HepG2 (cell line): ENCODE measurements around the gene TNIP3. TPM values are rescaled to one million over a fixed set of nuclear protein-coding genes. Genes with fewer than 3 reads are reported as not detected.

Experiments used
- ATAC-seq: fragments of 200-7000 bp; cut with Tn5 transposase; 3 replicates; pipeline ENCODE4 v1.9.1; 2020; ENCODE audit warnings: mild to moderate bottlenecking, moderate library complexity
- BruUV-seq: library from RNA; stranded (reverse); fragments of 400-500 nt; replicated peaks from 2 replicates; lab custom pipeline; 2021; lab: Mats Ljungman, UMichigan
- CTCF ChIA-PET: fragments of 300-600 bp; formaldehyde crosslinking; extraction: SDS; loops from one replicate; lab custom pipeline; 2021; ENCODE audit warnings: low total read pairs, inconsistent platforms, low intra/inter-chr PET ratio; lab: Yijun Ruan, JAX
- POLR2A ChIA-PET: fragments of 350-600 bp; sonication (Branson Sonifier 250); formaldehyde crosslinking; loops from one replicate; lab custom pipeline; 2020; ENCODE audit warnings: antibody characterized with exemption, inconsistent platforms; lab: Yijun Ruan, JAX
- DNase-seq: peaks from one replicate; pipeline ENCODE4 v3.0.0-alpha.2; 2015; ENCODE audit warnings: low spot score
- FAIRE-seq: peaks from 3 replicates; lab custom pipeline; 2011; peaks lifted over from hg19 to GRCh38; lab: Jason Lieb, UNC
- H2AFZ ChIP-seq: one replicate; pipeline ENCODE4 v1.6.1; 2011; ENCODE audit warnings: low read length, inconsistent platforms
- H3K27ac ChIP-seq: fragments of 300-600 bp; 3 replicates; pipeline ENCODE4 v1.8.0; 2011; ENCODE audit warnings: mixed run types, mild to moderate bottlenecking, mixed read lengths, low read length, inconsistent platforms; ENCODE audit not compliant: insufficient read depth; ENCODE audit errors: extremely low read length
- H3K27me3 ChIP-seq, 2 experiments: fragments of 200-600 bp in 1 of 2; 2 replicates in 1 of 2; 3 replicates in 1 of 2; pipeline versions ENCODE4 v1.6.0 to v1.8.0; 2011; ENCODE audit warnings: low read length in 2 of 2, mild to moderate bottlenecking in 2 of 2, moderate library complexity in 2 of 2, inconsistent platforms in 1 of 2; ENCODE audit not compliant: insufficient read depth in 2 of 2, control insufficient read depth in 1 of 2
- H3K36me3 ChIP-seq, 2 experiments: fragments of 200-600 bp in 1 of 2; replicated peaks in 1 of 2; 2 replicates in 1 of 2; 3 replicates in 1 of 2; pipeline versions ENCODE4 v1.5.1 to v1.8.0; 2011; ENCODE audit warnings: low read length in 2 of 2, inconsistent platforms in 1 of 2; ENCODE audit not compliant: insufficient read depth in 2 of 2, control insufficient read depth in 1 of 2
- H3K4me1 ChIP-seq: 2 replicates; pipeline ENCODE4 v1.5.1; 2012; ENCODE audit warnings: low read length, inconsistent platforms; ENCODE audit not compliant: insufficient read depth
- H3K4me2 ChIP-seq: 2 replicates; pipeline ENCODE4 v1.6.0; 2011; ENCODE audit warnings: low read depth, low read length, inconsistent platforms
- H3K4me3 ChIP-seq, 3 experiments: fragments of 200-600 bp in 1 of 3; sonication (generic), shearing (Covaris generic) in 1 of 3; replicated peaks in 1 of 3; 2 replicates each; pipeline ENCODE4 v1.5.1; 2011 to 2016; ENCODE audit warnings: low read length in 3 of 3, inconsistent platforms in 2 of 3, low read depth in 2 of 3, mild to moderate bottlenecking in 2 of 3, control low read depth in 1 of 3, mixed read lengths in 1 of 3; ENCODE audit not compliant: insufficient read depth in 1 of 3
- H3K79me2 ChIP-seq: one replicate; pipeline ENCODE4 v1.6.1; 2011; ENCODE audit warnings: low read length, inconsistent platforms; ENCODE audit not compliant: insufficient read depth
- H3K9ac ChIP-seq: 2 replicates; pipeline ENCODE4 v1.6.0; 2011; ENCODE audit warnings: mild to moderate bottlenecking, low read depth, low read length, inconsistent platforms; ENCODE audit not compliant: insufficient read depth
- H3K9me3 ChIP-seq: 2 replicates; pipeline ENCODE4 v1.5.1; 2012; ENCODE audit warnings: mild to moderate bottlenecking, low read length
- H4K20me1 ChIP-seq: 2 replicates; pipeline ENCODE4 v1.6.0; 2011; ENCODE audit warnings: inconsistent platforms, mild to moderate bottlenecking, low read length, moderate library complexity; ENCODE audit not compliant: insufficient read depth
- AHR ChIP-seq: IDR thresholded peaks from 2 replicates; pipeline ENCODE4 v1.6.1; 2018; ENCODE audit warnings: missing genetic modification reagents, missing compliant biosample characterization
- ELF3 ChIP-seq: IDR thresholded peaks from 2 replicates; pipeline ENCODE4 v1.6.1; 2016; ENCODE audit warnings: missing genetic modification reagents, missing compliant biosample characterization
- LCORL ChIP-seq, 2 experiments: fragments of 450-650 bp in 1 of 2; sonication (generic) in 1 of 2; formaldehyde crosslinking in 1 of 2; IDR thresholded peaks; 2 replicates each; pipeline versions ENCODE4 v1.5.0 to v1.6.1; 2017 to 2020; ENCODE audit warnings: antibody characterized with exemption in 1 of 2, missing genetic modification reagents in 1 of 2
- NFKB2 ChIP-seq: sonication (generic); formaldehyde crosslinking; IDR thresholded peaks from 2 replicates; pipeline ENCODE4 v1.4.0; 2020; ENCODE audit warnings: missing genetic modification reagents, borderline replicate concordance
- REPIN1 ChIP-seq: sonication (generic); formaldehyde crosslinking; IDR thresholded peaks from 2 replicates; pipeline ENCODE4 v1.8.0; 2022; ENCODE audit warnings: missing genetic modification reagents, low read depth, mild to moderate bottlenecking, borderline replicate concordance
- SALL2 ChIP-seq: sonication (generic); formaldehyde crosslinking; IDR thresholded peaks from 2 replicates; pipeline ENCODE4 v1.8.1; 2023; ENCODE audit warnings: mild to moderate bottlenecking, missing genetic modification reagents, inconsistent platforms
- SRY ChIP-seq: sonication (generic); formaldehyde crosslinking; IDR thresholded peaks from 2 replicates; pipeline ENCODE4 v1.8.0; 2022; ENCODE audit warnings: mild to moderate bottlenecking, missing genetic modification reagents
- ZBTB25 ChIP-seq: IDR thresholded peaks from 2 replicates; pipeline ENCODE4 v1.6.1; 2018; ENCODE audit warnings: missing genetic modification reagents
- ZBTB38 ChIP-seq: sonication (generic); formaldehyde crosslinking; IDR thresholded peaks from 2 replicates; pipeline ENCODE4 v1.5.1; 2020; ENCODE audit warnings: mild to moderate bottlenecking, missing genetic modification reagents
- ZNF232 ChIP-seq: sonication (generic); formaldehyde crosslinking; IDR thresholded peaks from 2 replicates; pipeline ENCODE4 v1.4.0; 2020; ENCODE audit warnings: missing genetic modification reagents, borderline replicate concordance
- ZNF543 ChIP-seq: sonication (generic); formaldehyde crosslinking; IDR thresholded peaks from 2 replicates; pipeline ENCODE4 v1.4.0; 2020; ENCODE audit warnings: mild to moderate bottlenecking, missing genetic modification reagents
- ZNF569 ChIP-seq: sonication (generic); formaldehyde crosslinking; IDR thresholded peaks from 2 replicates; pipeline ENCODE4 v1.5.0; 2020; ENCODE audit warnings: mild to moderate bottlenecking, missing genetic modification reagents, moderate library complexity, borderline replicate concordance
- WGBS: methylation state at CpG from one replicate; pipeline ENCODE4 v1.1.6; 2017; ENCODE audit warnings: low lambda C conversion rate; 5-methylcytosine and 5-hydroxymethylcytosine counted together
- in situ Hi-C: cut with HindIII; loops from 2 replicates; pipeline ENCODE4 v1.10.0; 2017; ENCODE audit warnings: low pct_unique_long_range_greater_than_20kb; ENCODE audit not compliant: extremely low pct_ligation_motif_present
- intact Hi-C: fragments of 100-400 bp; cut with micrococcal nuclease; formaldehyde crosslinking; loops from one replicate; pipeline ENCODE4 v1.10.0; 2022; ENCODE audit not compliant: unreplicated experiment
- polyA plus RNA-seq, 8 experiments: library from polyadenylated mRNA; depleted of rRNA in 3 of 8; stranded (reverse) in 7 of 8; unstranded in 1 of 8; fragments of >200 nt; fragmentation: Illumina TruSeq in 4 of 8; extraction: Trizol in 4 of 8; gene quantifications; 2 replicates each; pipeline versions ENCODE4 v1.2.1 to v1.2.3, GENCODE V29; 2011 to 2016; ENCODE audit warnings: low read depth in 4 of 8, missing spikeins in 1 of 8, mixed read lengths in 1 of 8; ENCODE audit not compliant: insufficient read depth in 1 of 8
- total RNA-seq, 5 experiments: library from RNA; depleted of rRNA; stranded (reverse); fragments of >200 nt; fragmentation: Illumina TruSeq; extraction: Trizol; gene quantifications; 2 replicates each; pipeline ENCODE4 v1.2.3, GENCODE V29; 2016; ENCODE audit warnings: low read depth in 1 of 5
- TF ChIP-seq, protein P1 (sequence below): sonication (generic); formaldehyde crosslinking; IDR thresholded peaks from 2 replicates; pipeline ENCODE4 v1.9.0; 2021; ENCODE audit warnings: missing genetic modification reagents, mild to moderate bottlenecking, borderline replicate concordance
- TF ChIP-seq, protein P2 (sequence below): IDR thresholded peaks from 2 replicates; pipeline ENCODE4 v1.6.1; 2016; ENCODE audit warnings: mild to moderate bottlenecking, missing biosample characterization, missing genetic modification reagents
- TF ChIP-seq, protein P3 (sequence below): sonication (generic); formaldehyde crosslinking; IDR thresholded peaks from 2 replicates; pipeline ENCODE4 v1.4.0; 2020; ENCODE audit warnings: missing genetic modification reagents
- TF ChIP-seq, protein P4 (sequence below): sonication (generic); formaldehyde crosslinking; IDR thresholded peaks from 2 replicates; pipeline ENCODE4 v1.4.0; 2020; ENCODE audit warnings: missing genetic modification reagents, borderline replicate concordance
- TF ChIP-seq, protein P5 (sequence below): sonication (generic); formaldehyde crosslinking; conservative IDR thresholded peaks from 2 replicates; pipeline ENCODE4 v1.8.0; 2022; ENCODE audit warnings: low read depth, missing genetic modification reagents

Gene TNIP3
- total and polyA plus RNA-seq, 2 of the 13 experiments (the other 11 are each of a cell fraction or from before 2014, with no cell fraction given): not detected

DNA sequence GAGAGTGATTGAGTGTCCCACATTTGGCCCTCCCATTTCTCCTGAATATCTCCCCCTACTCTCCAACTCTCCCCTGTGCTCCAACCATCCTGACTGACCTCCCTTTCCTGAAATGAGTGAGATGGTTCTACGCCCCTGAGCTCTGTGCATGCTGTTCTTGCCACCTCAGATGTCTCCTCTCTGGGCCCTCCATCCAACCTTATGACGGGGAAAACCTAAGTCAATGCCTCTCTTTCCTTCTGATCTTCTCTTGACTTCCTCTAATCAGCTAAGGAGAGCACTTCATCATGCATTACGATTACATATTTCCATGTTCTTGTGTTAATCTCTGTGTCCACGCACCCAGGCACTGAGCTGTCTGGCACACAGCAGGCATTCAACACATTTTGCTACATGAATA is 1.1 kb upstream of the TNIP3 start:
- ChIA-PET POLR2A (no interaction called here), CTCF (no interaction called here)
- H3K36me3 ChIP-seq: no peaks in the 10 kb centered on the region
- no peaks in the 10 kb centered on the region for H3K9me3 ChIP-seq
- no peaks in the 10 kb centered on the region for H3K27me3 ChIP-seq
- no peak overlapping the region for H2AFZ ChIP-seq
- FAIRE-seq: no peak
- 2% methylated on average over 4 of the region's 4 CpGs for WGBS
- no peak for ATAC-seq
- in situ Hi-C loops (no loop called here), intact Hi-C loops (no loop called here)
- H3K9ac ChIP-seq: no peak overlapping the region
- no peaks in the 10 kb centered on the region for H3K79me2 ChIP-seq
- DNase-seq: no peak
- no peak overlapping the region for H3K4me2 ChIP-seq
- BruUV-seq: no TSS peak
- H3K27ac ChIP-seq: no peak overlapping the region
- no peaks in the 10 kb centered on the region for H4K20me1 ChIP-seq
- H3K4me3 ChIP-seq: no peak overlapping the region
- H3K4me1 ChIP-seq: no peaks in the 10 kb centered on the region
- TF ChIP-seq, protein P1, sequence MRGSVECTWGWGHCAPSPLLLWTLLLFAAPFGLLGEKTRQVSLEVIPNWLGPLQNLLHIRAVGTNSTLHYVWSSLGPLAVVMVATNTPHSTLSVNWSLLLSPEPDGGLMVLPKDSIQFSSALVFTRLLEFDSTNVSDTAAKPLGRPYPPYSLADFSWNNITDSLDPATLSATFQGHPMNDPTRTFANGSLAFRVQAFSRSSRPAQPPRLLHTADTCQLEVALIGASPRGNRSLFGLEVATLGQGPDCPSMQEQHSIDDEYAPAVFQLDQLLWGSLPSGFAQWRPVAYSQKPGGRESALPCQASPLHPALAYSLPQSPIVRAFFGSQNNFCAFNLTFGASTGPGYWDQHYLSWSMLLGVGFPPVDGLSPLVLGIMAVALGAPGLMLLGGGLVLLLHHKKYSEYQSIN (CRISPR knock-in tag): no peak
- TF ChIP-seq, protein P2, sequence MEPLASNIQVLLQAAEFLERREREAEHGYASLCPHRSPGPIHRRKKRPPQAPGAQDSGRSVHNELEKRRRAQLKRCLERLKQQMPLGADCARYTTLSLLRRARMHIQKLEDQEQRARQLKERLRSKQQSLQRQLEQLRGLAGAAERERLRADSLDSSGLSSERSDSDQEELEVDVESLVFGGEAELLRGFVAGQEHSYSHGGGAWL (CRISPR knock-in tag): no peak
- TF ChIP-seq, protein P3, sequence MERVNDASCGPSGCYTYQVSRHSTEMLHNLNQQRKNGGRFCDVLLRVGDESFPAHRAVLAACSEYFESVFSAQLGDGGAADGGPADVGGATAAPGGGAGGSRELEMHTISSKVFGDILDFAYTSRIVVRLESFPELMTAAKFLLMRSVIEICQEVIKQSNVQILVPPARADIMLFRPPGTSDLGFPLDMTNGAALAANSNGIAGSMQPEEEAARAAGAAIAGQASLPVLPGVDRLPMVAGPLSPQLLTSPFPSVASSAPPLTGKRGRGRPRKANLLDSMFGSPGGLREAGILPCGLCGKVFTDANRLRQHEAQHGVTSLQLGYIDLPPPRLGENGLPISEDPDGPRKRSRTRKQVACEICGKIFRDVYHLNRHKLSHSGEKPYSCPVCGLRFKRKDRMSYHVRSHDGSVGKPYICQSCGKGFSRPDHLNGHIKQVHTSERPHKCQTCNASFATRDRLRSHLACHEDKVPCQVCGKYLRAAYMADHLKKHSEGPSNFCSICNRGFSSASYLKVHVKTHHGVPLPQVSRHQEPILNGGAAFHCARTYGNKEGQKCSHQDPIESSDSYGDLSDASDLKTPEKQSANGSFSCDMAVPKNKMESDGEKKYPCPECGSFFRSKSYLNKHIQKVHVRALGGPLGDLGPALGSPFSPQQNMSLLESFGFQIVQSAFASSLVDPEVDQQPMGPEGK (CRISPR knock-in tag): no peak
- TF ChIP-seq REPIN1 (CRISPR knock-in tag) (no peak), SALL2 (no peak), LCORL (IDR thresholded peaks at IDR 0.05) (no peak), LCORL (CRISPR knock-in tag; IDR thresholded peaks at IDR 0.05) (no peak), NFKB2 (CRISPR knock-in tag) (no peak), ZBTB38 (CRISPR knock-in tag) (no peak), ZNF543 (CRISPR knock-in tag) (no peak), ZBTB25 (CRISPR knock-in tag) (no peak), AHR (CRISPR knock-in tag) (no peak), SRY (no peak), ELF3 (CRISPR knock-in tag) (no peak), ZNF232 (no peak), ZNF569 (CRISPR knock-in tag) (no peak)
- TF ChIP-seq, protein P4, sequence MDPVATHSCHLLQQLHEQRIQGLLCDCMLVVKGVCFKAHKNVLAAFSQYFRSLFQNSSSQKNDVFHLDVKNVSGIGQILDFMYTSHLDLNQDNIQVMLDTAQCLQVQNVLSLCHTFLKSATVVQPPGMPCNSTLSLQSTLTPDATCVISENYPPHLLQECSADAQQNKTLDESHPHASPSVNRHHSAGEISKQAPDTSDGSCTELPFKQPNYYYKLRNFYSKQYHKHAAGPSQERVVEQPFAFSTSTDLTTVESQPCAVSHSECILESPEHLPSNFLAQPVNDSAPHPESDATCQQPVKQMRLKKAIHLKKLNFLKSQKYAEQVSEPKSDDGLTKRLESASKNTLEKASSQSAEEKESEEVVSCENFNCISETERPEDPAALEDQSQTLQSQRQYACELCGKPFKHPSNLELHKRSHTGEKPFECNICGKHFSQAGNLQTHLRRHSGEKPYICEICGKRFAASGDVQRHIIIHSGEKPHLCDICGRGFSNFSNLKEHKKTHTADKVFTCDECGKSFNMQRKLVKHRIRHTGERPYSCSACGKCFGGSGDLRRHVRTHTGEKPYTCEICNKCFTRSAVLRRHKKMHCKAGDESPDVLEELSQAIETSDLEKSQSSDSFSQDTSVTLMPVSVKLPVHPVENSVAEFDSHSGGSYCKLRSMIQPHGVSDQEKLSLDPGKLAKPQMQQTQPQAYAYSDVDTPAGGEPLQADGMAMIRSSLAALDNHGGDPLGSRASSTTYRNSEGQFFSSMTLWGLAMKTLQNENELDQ (CRISPR knock-in tag): no peak
- TF ChIP-seq, protein P5, sequence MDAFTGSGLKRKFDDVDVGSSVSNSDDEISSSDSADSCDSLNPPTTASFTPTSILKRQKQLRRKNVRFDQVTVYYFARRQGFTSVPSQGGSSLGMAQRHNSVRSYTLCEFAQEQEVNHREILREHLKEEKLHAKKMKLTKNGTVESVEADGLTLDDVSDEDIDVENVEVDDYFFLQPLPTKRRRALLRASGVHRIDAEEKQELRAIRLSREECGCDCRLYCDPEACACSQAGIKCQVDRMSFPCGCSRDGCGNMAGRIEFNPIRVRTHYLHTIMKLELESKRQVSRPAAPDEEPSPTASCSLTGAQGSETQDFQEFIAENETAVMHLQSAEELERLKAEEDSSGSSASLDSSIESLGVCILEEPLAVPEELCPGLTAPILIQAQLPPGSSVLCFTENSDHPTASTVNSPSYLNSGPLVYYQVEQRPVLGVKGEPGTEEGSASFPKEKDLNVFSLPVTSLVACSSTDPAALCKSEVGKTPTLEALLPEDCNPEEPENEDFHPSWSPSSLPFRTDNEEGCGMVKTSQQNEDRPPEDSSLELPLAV (CRISPR knock-in tag): no peak
